ENCODE measurements around the gene COL24A1. TPM values are rescaled to one million over a fixed set of nuclear protein-coding genes. Genes with fewer than 3 reads are reported as not detected.

Gene COL24A1
- total RNA-seq, 1 donor from 2014 or later, result 1.1 TPM

DNA sequence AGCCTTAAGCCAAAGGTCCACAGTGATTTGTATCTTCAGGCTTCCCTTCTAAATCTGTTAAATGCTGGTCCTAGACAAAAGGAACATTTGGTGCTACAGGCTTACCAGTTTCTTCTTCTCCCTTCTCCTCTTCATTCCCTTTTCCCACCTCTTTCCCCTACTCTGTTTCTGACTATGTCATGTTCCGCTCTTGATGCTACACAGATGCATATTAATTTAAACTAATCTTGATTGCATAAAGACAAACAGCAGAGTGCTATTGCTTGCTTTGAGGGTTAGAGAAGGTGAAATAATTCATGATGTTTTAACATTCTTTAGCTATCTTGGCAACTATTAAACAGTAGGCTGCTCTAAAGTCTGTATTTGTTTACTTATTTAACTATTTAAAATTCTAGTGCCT lies 34.3 kb upstream of the COL24A1 start:
- H3K4me3 ChIP-seq, result no peak overlapping the region
- TF ChIP-seq, protein P1, sequence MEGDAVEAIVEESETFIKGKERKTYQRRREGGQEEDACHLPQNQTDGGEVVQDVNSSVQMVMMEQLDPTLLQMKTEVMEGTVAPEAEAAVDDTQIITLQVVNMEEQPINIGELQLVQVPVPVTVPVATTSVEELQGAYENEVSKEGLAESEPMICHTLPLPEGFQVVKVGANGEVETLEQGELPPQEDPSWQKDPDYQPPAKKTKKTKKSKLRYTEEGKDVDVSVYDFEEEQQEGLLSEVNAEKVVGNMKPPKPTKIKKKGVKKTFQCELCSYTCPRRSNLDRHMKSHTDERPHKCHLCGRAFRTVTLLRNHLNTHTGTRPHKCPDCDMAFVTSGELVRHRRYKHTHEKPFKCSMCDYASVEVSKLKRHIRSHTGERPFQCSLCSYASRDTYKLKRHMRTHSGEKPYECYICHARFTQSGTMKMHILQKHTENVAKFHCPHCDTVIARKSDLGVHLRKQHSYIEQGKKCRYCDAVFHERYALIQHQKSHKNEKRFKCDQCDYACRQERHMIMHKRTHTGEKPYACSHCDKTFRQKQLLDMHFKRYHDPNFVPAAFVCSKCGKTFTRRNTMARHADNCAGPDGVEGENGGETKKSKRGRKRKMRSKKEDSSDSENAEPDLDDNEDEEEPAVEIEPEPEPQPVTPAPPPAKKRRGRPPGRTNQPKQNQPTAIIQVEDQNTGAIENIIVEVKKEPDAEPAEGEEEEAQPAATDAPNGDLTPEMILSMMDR (IDR thresholded peaks at IDR 0.05), result no peak
- no peak overlapping the region for H3K27ac ChIP-seq
- no peaks in the 10 kb centered on the region for H3K36me3 ChIP-seq
- intact Hi-C loops (cut with DNase I), result no loop called here
- DNase-seq (no peak), ATAC-seq (no peak)
- H3K9me3 ChIP-seq, result no peaks in the 10 kb centered on the region
- no peaks in the 10 kb centered on the region for H3K27me3 ChIP-seq (ENCODE audit: low read depth)
- H3K4me1 ChIP-seq, result no peaks in the 10 kb centered on the region

DNA sequence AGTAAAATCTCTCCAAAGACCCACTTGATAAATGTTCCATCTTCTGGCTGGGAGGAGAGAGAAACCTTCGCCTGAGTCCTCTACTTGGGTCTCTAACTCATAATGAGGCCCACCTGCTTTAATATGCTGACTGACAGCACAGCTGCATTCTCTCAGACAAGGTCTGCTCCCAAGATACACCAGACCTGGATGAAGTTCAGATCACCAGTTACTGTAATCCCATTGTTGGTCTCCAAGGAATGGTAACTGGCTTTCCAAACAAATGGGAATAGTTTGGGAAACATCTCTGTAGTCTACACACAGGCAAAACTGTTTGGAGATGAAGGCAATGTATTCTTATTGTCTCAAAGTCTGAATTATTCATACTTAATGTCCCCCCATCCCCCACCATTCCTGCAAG lies 27.9 kb upstream of the COL24A1 start:
- TF ChIP-seq, protein P1 (IDR thresholded peaks at IDR 0.05), result no peak
- DNase-seq (no peak), ATAC-seq (no peak)
- Histone ChIP-seq H3K27me3 (ENCODE audit: low read depth) (no peaks in the 10 kb centered on the region), H3K4me1 (no peaks in the 10 kb centered on the region), H3K27ac (no peak overlapping the region), H3K9me3 (no peaks in the 10 kb centered on the region), H3K36me3 (no peaks in the 10 kb centered on the region), H3K4me3 (no peak overlapping the region)
- intact Hi-C loops (cut with DNase I), result no loop called here

DNA sequence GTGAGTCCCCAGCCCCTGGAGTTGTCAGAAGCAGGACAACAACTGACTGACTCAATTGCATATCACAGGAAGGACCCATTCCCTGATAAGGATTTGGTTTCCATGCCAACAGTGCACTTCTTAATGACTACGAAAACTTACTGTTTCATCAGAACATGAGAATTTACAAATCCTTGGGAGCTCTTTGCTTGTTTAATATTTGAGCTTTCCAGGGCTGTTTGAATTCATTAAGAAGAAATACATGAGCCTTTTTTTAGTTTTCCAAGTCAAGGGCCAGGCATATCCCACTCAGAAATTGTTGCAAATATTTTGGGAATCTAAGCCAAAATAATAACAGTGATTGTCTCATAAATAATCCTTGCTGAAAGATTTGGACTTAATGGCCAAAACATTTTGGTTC lies 27.2 kb upstream of the COL24A1 start:
- no peak for DNase-seq
- TF ChIP-seq, protein P1 (IDR thresholded peaks at IDR 0.05), result no peak
- Histone ChIP-seq H3K36me3 (no peaks in the 10 kb centered on the region), H3K4me3 (no peak overlapping the region), H3K4me1 (no peaks in the 10 kb centered on the region), H3K27me3 (ENCODE audit: low read depth) (no peaks in the 10 kb centered on the region), H3K9me3 (no peaks in the 10 kb centered on the region), H3K27ac (no peak overlapping the region)
- no peak for ATAC-seq
- intact Hi-C loops (cut with DNase I), result no loop called here

DNA sequence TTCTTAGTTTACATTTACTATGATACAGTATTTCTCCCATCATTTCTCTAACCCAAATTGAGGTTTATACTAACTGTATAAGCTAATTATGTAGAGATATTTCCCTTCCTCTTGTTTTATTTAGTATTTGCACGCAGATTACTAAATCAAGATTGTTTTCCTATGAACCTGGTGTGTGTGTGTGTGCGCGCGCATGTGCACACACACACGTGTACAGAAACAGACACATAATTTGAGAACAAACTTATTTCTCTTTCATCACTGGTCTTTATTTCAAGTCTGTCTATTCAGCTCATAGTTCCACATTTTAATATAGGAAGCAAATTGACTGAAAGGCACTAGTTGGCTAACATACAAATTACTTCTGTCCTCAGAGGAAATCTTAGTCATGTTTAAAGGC lies 19.7 kb upstream of the COL24A1 start:
- Histone ChIP-seq H3K4me1 (no peaks in the 10 kb centered on the region), H3K4me3 (no peak overlapping the region)
- intact Hi-C loops (cut with DNase I), result no loop called here

DNA sequence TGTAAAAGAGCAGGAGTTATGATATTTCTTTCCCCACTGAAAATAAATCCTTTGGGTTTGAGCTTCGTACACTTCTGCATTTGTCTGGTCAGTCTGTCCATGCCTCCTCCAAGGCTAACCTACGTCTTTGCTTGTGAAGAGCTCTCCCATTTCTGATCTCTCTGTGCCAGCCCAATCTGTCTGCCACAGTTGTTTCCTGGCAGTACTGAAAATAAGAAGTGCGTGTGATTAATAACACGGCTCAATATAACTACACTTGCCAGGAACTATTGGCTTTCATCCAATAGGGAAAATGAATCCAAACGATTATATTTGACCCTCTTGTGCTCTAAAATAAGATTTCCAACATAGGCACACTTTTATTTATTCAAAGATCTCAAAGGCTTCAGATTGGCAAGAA lies 19.2 kb upstream of the COL24A1 start:
- DNase-seq, result no peak
- no peaks in the 10 kb centered on the region for H3K9me3 ChIP-seq
- TF ChIP-seq, protein P1 (IDR thresholded peaks at IDR 0.05), result no peak
- intact Hi-C loops (cut with DNase I), result no loop called here
- no peak for ATAC-seq
- H3K27me3 ChIP-seq (ENCODE audit: low read depth), result no peaks in the 10 kb centered on the region
- no peaks in the 10 kb centered on the region for H3K4me1 ChIP-seq
- H3K36me3 ChIP-seq, result no peaks in the 10 kb centered on the region
- no peak overlapping the region for H3K4me3 ChIP-seq
- no peak overlapping the region for H3K27ac ChIP-seq

More for the DNA sequence above, 19.7 kb upstream of the COL24A1 start:
- no peak for DNase-seq
- no peaks in the 10 kb centered on the region for H3K27me3 ChIP-seq (ENCODE audit: low read depth)
- H3K9me3 ChIP-seq, result no peaks in the 10 kb centered on the region
- H3K27ac ChIP-seq, result no peak overlapping the region
- H3K36me3 ChIP-seq, result no peaks in the 10 kb centered on the region
- TF ChIP-seq, protein P1 (IDR thresholded peaks at IDR 0.05), result no peak
- ATAC-seq, result no peak

DNA sequence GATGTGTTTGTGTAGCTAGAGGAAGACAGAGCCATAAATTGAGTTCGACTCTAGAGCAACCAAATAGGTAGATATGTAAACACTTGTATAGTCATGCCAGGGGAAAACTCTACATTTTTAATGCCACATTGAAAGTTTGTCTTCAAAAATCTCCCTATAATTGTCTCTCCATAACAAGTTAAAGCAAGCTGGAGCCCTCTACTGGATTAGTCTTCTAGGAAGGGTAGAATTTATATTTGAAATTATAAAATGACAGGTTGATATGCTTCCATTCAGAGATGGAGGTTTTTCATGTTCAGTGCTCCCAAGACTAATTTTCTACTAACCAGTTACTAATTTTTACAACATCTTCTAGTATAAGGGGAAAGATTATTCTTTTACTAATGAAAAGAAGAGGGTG lies 13.1 kb upstream of the COL24A1 start:
- Histone ChIP-seq H3K4me3 (no peak overlapping the region), H3K36me3 (no peaks in the 10 kb centered on the region), H3K27ac (no peak overlapping the region), H3K4me1 (no peaks in the 10 kb centered on the region), H3K27me3 (ENCODE audit: low read depth) (no peaks in the 10 kb centered on the region), H3K9me3 (no peaks in the 10 kb centered on the region)
- intact Hi-C loops (cut with DNase I), result no loop called here
- no peak for ATAC-seq
- no peak for DNase-seq
- TF ChIP-seq, protein P1 (IDR thresholded peaks at IDR 0.05), result no peak
